ENCODE measurements around the gene REX1BD. TPM values are rescaled to one million over a fixed set of nuclear protein-coding genes. Genes with fewer than 3 reads are reported as not detected.

The REX1BD gene
- total and polyA plus RNA-seq, 2 of the 13 experiments (the other 11 are each of a cell fraction or from before 2014, with no cell fraction given): 7.5 to 25.4 TPM

DNA sequence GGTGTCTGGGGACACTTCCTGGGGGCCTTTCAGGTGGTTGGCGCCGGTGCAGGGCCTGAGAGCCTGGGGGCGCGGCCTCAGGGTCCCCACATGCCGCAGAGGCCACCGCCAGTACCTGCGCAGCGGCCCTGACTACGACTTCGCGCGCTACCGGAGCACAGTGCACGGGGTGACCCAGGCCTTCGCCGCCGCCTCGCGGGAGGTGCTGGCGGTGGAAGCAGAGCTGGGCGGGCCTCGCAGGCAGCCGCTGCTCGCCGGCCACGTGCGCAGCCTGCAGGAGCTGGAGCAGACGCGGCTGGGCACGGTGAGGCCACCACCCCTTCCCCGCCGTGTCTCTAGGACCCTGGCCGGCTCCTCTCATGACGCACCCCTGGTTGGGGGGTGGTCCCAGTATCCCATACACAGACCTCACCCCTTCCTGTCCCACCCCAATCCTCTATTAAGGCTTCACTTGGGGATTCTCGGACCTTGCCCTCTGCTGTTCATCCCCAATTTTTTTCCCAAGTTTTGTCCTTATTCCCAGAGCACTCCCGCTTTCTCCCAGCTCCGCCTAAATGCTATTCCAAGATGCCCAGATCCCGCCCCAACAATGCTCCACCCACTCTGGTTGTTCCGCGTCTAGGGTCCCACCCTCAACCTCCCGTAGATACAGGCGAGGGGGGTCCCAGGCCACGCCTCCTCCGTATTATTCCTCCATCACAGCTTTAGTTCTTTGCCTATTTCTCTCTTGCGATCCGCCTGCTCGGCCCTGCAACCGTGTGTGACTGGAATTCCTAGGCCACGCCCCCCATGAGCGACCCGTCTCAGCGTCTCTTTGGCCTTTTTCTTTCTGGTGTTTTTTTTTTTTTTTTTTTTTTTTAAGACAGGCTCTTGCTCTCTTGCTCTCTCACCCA, 1.0 kb downstream of the REX1BD start (continued):
- TF ChIP-seq GLI4 (CRISPR knock-in tag; IDR thresholded peaks at IDR 0.05; ENCODE audit: borderline replicate concordance) (peak; percentile 84), SIX4 (CRISPR knock-in tag; IDR thresholded peaks at IDR 0.05) (no peak), KAT2B (IDR thresholded peaks at IDR 0.05; ENCODE audit: borderline replicate concordance, low read depth, low read length) (no peak), ZZZ3 (CRISPR knock-in tag; IDR thresholded peaks at IDR 0.05; ENCODE audit: borderline replicate concordance) (peak; percentile 86; the same call in 1 of the 2 replicates), TBP (CRISPR knock-in tag; IDR thresholded peaks at IDR 0.05) (no peak), IRX3 (CRISPR knock-in tag; IDR thresholded peaks at IDR 0.05; ENCODE audit: borderline replicate concordance, low read depth) (peak; percentile 80; the same call in 1 of the 2 replicates), ZNF549 (CRISPR knock-in tag; IDR thresholded peaks at IDR 0.05) (no peak; the same call in 1 of the 2 replicates), ELF4 (CRISPR knock-in tag; IDR thresholded peaks at IDR 0.05; ENCODE audit: borderline replicate concordance) (no peak), PHF5A (CRISPR knock-in tag; IDR thresholded peaks at IDR 0.05; ENCODE audit: low read depth, unreplicated experiment) (no peak), CENPX (CRISPR knock-in tag; IDR thresholded peaks at IDR 0.05) (no peak), ATRX (CRISPR knock-in tag; IDR thresholded peaks at IDR 0.05; ENCODE audit: borderline replicate concordance) (no peak), GZF1 (CRISPR knock-in tag; IDR thresholded peaks at IDR 0.05) (peak; percentile 88; the same call in 1 of the 2 replicates), ZFP36L1 (CRISPR knock-in tag; IDR thresholded peaks at IDR 0.05) (peak; percentile 99), ZNF766 (CRISPR knock-in tag; IDR thresholded peaks at IDR 0.05; ENCODE audit: borderline replicate concordance) (peak; percentile 91), AGO2 (optimal IDR thresholded peaks at IDR 0.05; ENCODE audit: low read depth, low read length) (peak; percentile 92), YEATS2 (CRISPR knock-in tag; IDR thresholded peaks at IDR 0.05; ENCODE audit: borderline replicate concordance) (no peak; the same call in 1 of the 2 replicates), KLF6 (CRISPR knock-in tag; IDR thresholded peaks at IDR 0.05) (no peak; the same call in 1 of the 2 replicates), HIVEP1 (CRISPR knock-in tag; IDR thresholded peaks at IDR 0.05) (peak; percentile 84), TSC22D2 (CRISPR knock-in tag; IDR thresholded peaks at IDR 0.05; ENCODE audit: borderline replicate concordance) (peak; percentile 91; the same call in 1 of the 2 replicates), FOXC1 (CRISPR knock-in tag; IDR thresholded peaks at IDR 0.05; ENCODE audit: borderline replicate concordance) (peak; percentile 94), ZNF83 (CRISPR knock-in tag; IDR thresholded peaks at IDR 0.05; ENCODE audit: borderline replicate concordance) (peak; percentile 54; the same call in 1 of the 2 replicates), KLF15 (CRISPR knock-in tag; IDR thresholded peaks at IDR 0.05; ENCODE audit: borderline replicate concordance) (peak; percentile 45; the same call in 1 of the 2 replicates)
- TF ChIP-seq, protein P1, sequence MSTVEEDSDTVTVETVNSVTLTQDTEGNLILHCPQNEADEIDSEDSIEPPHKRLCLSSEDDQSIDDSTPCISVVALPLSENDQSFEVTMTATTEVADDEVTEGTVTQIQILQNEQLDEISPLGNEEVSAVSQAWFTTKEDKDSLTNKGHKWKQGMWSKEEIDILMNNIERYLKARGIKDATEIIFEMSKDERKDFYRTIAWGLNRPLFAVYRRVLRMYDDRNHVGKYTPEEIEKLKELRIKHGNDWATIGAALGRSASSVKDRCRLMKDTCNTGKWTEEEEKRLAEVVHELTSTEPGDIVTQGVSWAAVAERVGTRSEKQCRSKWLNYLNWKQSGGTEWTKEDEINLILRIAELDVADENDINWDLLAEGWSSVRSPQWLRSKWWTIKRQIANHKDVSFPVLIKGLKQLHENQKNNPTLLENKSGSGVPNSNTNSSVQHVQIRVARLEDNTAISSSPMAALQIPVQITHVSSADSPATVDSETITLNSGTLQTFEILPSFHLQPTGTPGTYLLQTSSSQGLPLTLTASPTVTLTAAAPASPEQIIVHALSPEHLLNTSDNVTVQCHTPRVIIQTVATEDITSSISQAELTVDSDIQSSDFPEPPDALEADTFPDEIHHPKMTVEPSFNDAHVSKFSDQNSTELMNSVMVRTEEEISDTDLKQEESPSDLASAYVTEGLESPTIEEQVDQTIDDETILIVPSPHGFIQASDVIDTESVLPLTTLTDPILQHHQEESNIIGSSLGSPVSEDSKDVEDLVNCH (CRISPR knock-in tag; IDR thresholded peaks at IDR 0.05): peak; percentile 73; the same call in 1 of the 2 replicates
- TF ChIP-seq, protein P2, sequence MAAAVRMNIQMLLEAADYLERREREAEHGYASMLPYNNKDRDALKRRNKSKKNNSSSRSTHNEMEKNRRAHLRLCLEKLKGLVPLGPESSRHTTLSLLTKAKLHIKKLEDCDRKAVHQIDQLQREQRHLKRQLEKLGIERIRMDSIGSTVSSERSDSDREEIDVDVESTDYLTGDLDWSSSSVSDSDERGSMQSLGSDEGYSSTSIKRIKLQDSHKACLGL (CRISPR knock-in tag; IDR thresholded peaks at IDR 0.05): peak; percentile 98
